Testis (tissue), 2 donors: ENCODE results near the gene ISLR.

Experiments used
- POLR2A ChIP-seq: fragments of 450-650 bp; IDR thresholded peaks from one replicate; pipeline ENCODE4 v1.6.1; 2017; ENCODE audit warnings: antibody characterized with exemption, mild to moderate bottlenecking, moderate library complexity
- TF ChIP-seq, protein P1 (sequence below), 3 experiments: fragments of 450-650 bp in 2 of 3; fragments of 200-600 bp in 1 of 3; sonication (generic) in 1 of 3; IDR thresholded peaks; one replicate each; pipeline ENCODE4 v1.5.1; 2016 to 2019; ENCODE audit warnings: antibody characterized with exemption in 3 of 3, mild to moderate bottlenecking in 2 of 3, moderate library complexity in 1 of 3

DNA sequence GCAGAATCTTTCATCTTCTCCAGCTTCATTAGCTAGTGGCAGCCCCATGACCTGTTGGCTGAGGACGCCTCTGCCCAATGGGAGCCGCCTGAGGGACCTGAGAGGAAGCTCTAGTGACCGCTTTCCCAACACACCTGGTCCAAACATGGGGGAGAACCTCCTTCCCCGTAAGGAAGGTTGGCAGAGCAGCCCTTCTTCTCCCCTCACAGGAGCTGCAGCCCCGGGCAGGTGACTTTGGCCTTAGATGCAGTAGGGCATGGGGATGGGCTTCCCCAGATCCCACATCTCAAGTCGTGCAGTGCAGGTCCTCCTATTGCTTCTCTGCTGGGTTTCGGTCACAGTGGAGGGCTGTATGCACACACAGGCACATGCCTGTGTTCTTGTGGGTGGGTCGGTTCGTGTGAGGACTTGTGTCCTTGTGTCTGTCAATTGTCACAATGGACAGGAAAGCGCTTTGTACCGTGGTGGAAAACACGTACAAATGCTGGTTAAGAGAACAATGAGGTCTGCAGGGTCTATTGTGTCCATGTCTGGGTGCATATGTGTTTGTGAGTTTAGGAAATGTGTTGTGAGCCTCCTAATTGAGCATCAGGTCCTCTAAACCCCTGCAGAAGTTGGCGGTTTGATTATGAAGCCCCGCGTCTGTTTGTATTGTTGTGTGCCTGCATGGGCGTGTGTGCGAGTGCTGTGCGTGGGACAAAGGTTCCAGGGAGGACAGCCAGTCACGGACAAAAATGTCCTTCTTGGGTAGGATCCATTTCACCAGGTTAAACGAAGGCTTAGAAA, 41.7 kb upstream of the ISLR start:
- TF ChIP-seq POLR2A, result no peak
- TF ChIP-seq, protein P1, sequence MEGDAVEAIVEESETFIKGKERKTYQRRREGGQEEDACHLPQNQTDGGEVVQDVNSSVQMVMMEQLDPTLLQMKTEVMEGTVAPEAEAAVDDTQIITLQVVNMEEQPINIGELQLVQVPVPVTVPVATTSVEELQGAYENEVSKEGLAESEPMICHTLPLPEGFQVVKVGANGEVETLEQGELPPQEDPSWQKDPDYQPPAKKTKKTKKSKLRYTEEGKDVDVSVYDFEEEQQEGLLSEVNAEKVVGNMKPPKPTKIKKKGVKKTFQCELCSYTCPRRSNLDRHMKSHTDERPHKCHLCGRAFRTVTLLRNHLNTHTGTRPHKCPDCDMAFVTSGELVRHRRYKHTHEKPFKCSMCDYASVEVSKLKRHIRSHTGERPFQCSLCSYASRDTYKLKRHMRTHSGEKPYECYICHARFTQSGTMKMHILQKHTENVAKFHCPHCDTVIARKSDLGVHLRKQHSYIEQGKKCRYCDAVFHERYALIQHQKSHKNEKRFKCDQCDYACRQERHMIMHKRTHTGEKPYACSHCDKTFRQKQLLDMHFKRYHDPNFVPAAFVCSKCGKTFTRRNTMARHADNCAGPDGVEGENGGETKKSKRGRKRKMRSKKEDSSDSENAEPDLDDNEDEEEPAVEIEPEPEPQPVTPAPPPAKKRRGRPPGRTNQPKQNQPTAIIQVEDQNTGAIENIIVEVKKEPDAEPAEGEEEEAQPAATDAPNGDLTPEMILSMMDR (IDR thresholded peaks at IDR 0.05), result no peak
